ENCODE measurements around the gene CRIM1.

Gene CRIM1

DNA sequence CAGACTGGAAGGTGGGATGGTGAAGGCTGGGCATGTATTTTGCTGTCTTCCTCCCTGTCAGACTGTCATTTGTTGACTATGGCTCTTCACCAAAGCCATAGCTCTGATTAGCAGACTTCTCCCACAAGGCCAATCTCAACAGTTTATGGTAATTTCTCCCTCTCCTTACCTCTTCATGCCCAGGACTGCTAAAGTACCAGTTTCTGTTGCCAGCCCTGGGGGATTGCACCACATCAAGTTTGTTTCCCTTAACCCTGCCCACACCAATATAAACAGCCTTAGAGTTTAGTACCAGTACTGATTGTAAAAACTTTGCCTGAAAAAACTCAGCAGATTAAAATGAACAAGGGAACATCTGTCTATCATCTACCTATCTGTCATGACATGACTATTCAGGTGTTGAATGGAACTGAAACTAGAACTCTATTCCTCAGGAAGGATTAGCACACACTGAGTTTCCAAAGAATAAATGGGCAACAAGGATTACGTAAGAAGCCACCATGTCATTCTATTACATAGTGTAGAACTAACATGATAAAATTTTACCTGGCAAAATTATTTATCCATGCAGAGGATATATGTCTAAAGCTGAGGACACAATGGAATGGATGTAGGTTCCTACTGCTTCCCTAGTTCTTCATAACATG, 228.7 kb downstream of the CRIM1 start:
- Histone ChIP-seq H3K79me2 (ENCODE audit: insufficient read depth, low read length) (0 out of 2 replicates have a peak, but pooled peaks cover 4% of the 10 kb centered on the region), H3K27me3 (ENCODE audit: insufficient read depth, low read length, poor library complexity, severe bottlenecking) (no peaks in the 10 kb centered on the region), H3K4me3 (ENCODE audit: low read length, poor library complexity, severe bottlenecking) (no peak overlapping the region), H4K20me1 (ENCODE audit: insufficient read depth, low read length, poor library complexity, severe bottlenecking) (no peaks in the 10 kb centered on the region), H2AFZ (ENCODE audit: low read length) (no peak overlapping the region), H3K9me3 (ENCODE audit: insufficient read depth, low read depth, low read length) (no peaks in the 10 kb centered on the region), H3K9ac (ENCODE audit: low read depth, low read length, poor library complexity, severe bottlenecking) (no peak overlapping the region), H3K4me1 (ENCODE audit: insufficient read depth, low read length, poor library complexity, severe bottlenecking) (no peaks in the 10 kb centered on the region), H3K36me3 (ENCODE audit: insufficient read depth, low read length) (peaks cover 67% of the 10 kb centered on the region), H3K4me2 (ENCODE audit: low read depth, low read length, poor library complexity, severe bottlenecking) (no peak overlapping the region), H3F3A (ENCODE audit: low read depth) (no peaks in the 10 kb centered on the region), H3K9me2 (replicated peaks; ENCODE audit: low read depth, low read length) (no peaks in the 10 kb centered on the region)
- TF ChIP-seq, protein P1, sequence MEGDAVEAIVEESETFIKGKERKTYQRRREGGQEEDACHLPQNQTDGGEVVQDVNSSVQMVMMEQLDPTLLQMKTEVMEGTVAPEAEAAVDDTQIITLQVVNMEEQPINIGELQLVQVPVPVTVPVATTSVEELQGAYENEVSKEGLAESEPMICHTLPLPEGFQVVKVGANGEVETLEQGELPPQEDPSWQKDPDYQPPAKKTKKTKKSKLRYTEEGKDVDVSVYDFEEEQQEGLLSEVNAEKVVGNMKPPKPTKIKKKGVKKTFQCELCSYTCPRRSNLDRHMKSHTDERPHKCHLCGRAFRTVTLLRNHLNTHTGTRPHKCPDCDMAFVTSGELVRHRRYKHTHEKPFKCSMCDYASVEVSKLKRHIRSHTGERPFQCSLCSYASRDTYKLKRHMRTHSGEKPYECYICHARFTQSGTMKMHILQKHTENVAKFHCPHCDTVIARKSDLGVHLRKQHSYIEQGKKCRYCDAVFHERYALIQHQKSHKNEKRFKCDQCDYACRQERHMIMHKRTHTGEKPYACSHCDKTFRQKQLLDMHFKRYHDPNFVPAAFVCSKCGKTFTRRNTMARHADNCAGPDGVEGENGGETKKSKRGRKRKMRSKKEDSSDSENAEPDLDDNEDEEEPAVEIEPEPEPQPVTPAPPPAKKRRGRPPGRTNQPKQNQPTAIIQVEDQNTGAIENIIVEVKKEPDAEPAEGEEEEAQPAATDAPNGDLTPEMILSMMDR (conservative IDR thresholded peaks at IDR 0.05; ENCODE audit: low read length), result no peak
- TF ChIP-seq EZH2phosphoT487 (IDR thresholded peaks at IDR 0.05; ENCODE audit: borderline replicate concordance), result no peak

DNA sequence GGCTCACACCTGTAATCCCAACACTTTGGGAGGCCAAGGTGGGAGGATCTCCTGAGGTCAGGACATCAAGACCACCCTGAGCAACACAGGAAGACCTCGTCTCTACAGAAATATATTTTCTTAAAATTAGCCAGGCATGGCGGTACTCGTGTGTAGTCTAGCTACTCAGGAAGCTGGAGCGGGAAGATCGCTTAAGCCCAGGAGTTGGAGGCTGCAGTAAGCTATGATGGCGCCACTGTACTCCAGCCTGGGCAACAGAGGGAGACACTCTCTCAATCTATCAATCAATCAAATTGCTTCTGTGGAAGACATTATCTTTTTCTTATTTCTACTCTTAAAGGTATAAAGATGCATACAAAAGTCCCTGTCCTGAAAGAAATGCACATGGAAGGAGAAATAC, 231.1 kb downstream of the CRIM1 start:
- no peaks in the 10 kb centered on the region for H3K9me3 ChIP-seq (ENCODE audit: insufficient read depth, low read depth, low read length)
- TF ChIP-seq, protein P1 (conservative IDR thresholded peaks at IDR 0.05; ENCODE audit: low read length), result no peak
- TF ChIP-seq EZH2phosphoT487 (IDR thresholded peaks at IDR 0.05; ENCODE audit: borderline replicate concordance), result no peak
- H3F3A ChIP-seq (ENCODE audit: low read depth), result no peaks in the 10 kb centered on the region
- no peak overlapping the region for H3K4me2 ChIP-seq (ENCODE audit: low read depth, low read length, poor library complexity, severe bottlenecking)
- peaks cover 9% of the 10 kb centered on the region for H3K4me1 ChIP-seq (ENCODE audit: insufficient read depth, low read length, poor library complexity, severe bottlenecking)
- 0 out of 2 replicates have a peak, but pooled peaks cover 13% of the 10 kb centered on the region for H3K79me2 ChIP-seq (ENCODE audit: insufficient read depth, low read length)
- H3K4me3 ChIP-seq (ENCODE audit: low read length, poor library complexity, severe bottlenecking), result no peak overlapping the region
- no peak overlapping the region for H3K9ac ChIP-seq (ENCODE audit: low read depth, low read length, poor library complexity, severe bottlenecking)
- no peaks in the 10 kb centered on the region for H3K27me3 ChIP-seq (ENCODE audit: insufficient read depth, low read length, poor library complexity, severe bottlenecking)
- H4K20me1 ChIP-seq (ENCODE audit: insufficient read depth, low read length, poor library complexity, severe bottlenecking), result no peaks in the 10 kb centered on the region
- no peaks in the 10 kb centered on the region for H3K9me2 ChIP-seq (replicated peaks; ENCODE audit: low read depth, low read length)
- no peak overlapping the region for H2AFZ ChIP-seq (ENCODE audit: low read length)
- peaks cover 55% of the 10 kb centered on the region for H3K36me3 ChIP-seq (ENCODE audit: insufficient read depth, low read length)

GRCh38 chr2:36587101-36587500, 231.5 kb downstream of the CRIM1 start:
- no peaks in the 10 kb centered on the region for H3K9me2 ChIP-seq (replicated peaks; ENCODE audit: low read depth, low read length)
- no peaks in the 10 kb centered on the region for H4K20me1 ChIP-seq (ENCODE audit: insufficient read depth, low read length, poor library complexity, severe bottlenecking)
- peaks cover 13% of the 10 kb centered on the region for H3K4me1 ChIP-seq (ENCODE audit: insufficient read depth, low read length, poor library complexity, severe bottlenecking)
- no peak overlapping the region for H2AFZ ChIP-seq (ENCODE audit: low read length)
- no peak overlapping the region for H3K4me2 ChIP-seq (ENCODE audit: low read depth, low read length, poor library complexity, severe bottlenecking)
- H3K36me3 ChIP-seq (ENCODE audit: insufficient read depth, low read length), result peaks cover 51% of the 10 kb centered on the region
- H3F3A ChIP-seq (ENCODE audit: low read depth), result no peaks in the 10 kb centered on the region
- no peak overlapping the region for H3K9ac ChIP-seq (ENCODE audit: low read depth, low read length, poor library complexity, severe bottlenecking)
- H3K9me3 ChIP-seq (ENCODE audit: insufficient read depth, low read depth, low read length), result no peaks in the 10 kb centered on the region
- H3K4me3 ChIP-seq (ENCODE audit: low read length, poor library complexity, severe bottlenecking), result no peak overlapping the region
- no peaks in the 10 kb centered on the region for H3K27me3 ChIP-seq (ENCODE audit: insufficient read depth, low read length, poor library complexity, severe bottlenecking)
- 0 out of 2 replicates have a peak, but pooled peaks cover 13% of the 10 kb centered on the region for H3K79me2 ChIP-seq (ENCODE audit: insufficient read depth, low read length)
- TF ChIP-seq, protein P1 (conservative IDR thresholded peaks at IDR 0.05; ENCODE audit: low read length), result no peak
- no peak for TF ChIP-seq EZH2phosphoT487 (IDR thresholded peaks at IDR 0.05; ENCODE audit: borderline replicate concordance)

All from Loucy (cell line).